Measurements from ENCODE around the gene R3HDM1.
"Not testable (repeated sequence)": the region's sequence is repeated elsewhere in the genome, so short reads cannot be mapped to it uniquely, and the experiment has no call there.

The R3HDM1 gene

DNA sequence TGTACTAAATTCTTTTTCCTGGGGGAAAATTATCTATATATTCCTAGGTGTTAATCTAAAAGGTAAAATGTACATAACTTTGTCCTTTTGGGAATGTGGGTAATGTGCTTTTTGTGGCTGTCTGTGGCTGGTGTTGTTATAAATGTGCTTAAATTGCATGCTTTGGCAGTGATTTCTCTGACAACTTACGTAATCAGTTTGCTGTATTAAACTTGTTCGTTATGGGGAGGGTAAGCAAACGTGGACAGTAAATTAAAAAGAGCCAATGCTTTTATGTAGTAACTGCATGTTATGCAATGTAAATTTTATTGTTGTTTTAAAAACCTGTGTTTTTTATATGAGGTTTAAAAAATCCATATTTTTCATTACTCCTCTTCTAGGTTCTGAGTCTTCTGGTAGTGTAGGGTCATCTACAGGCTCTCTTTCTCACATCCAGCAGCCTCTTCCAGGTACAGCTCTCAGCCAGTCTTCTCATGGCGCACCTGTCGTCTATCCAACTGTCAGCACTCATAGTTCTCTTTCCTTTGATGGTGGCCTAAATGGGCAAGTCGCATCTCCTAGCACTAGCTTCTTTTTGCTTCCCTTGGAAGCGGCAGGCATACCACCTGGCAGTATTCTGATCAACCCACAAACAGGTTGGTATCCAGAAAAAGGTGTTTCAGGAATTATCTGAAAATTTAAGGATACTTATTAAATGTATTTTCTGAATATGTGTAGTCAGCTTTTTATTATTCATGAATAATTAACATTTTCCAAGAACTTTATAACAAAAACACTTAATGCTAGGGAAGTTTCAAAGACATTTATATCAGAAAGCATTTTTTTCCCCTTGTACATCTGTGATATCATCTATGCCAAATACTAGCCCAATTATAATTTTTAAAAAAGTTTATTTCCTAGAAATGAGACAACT, 110.1 kb downstream of the R3HDM1 start:
- no peak for DNase-seq (ENCODE audit: low spot score)

DNA sequence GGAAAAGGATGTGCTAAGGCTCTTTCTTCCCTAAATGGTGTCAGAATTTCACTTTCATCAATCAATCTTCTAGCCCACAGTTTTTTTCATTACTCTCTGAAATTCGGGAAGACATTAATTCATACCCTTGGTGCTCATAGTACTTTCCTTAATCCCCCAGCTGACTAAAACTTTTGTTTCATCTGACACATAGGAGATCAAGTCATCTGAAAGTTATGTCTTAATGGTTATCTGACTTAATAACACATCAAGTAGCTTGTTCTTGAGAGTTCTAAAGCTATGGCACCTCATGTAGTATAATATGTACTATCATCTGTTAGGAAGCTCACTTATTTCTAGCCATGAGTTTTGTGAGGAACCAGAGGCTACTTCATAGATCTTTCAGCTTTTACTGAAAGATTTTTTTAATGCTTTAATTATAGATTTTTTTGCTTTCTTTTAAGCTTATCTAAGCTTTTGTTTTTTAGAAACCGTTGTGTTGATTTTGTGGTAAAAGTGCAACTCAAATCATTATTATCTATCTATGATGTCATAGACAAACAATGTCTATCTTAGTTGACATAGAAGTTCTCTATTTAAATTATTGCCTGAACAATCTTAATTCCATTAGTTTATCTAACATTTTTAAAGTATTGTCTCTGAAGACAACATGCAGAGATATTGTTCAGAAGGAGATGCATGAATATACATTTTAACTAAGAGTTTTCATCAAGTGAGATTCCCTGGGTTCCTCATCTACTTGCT, 116.7 kb downstream of the R3HDM1 start:
- no peak for DNase-seq (ENCODE audit: low spot score)

DNA sequence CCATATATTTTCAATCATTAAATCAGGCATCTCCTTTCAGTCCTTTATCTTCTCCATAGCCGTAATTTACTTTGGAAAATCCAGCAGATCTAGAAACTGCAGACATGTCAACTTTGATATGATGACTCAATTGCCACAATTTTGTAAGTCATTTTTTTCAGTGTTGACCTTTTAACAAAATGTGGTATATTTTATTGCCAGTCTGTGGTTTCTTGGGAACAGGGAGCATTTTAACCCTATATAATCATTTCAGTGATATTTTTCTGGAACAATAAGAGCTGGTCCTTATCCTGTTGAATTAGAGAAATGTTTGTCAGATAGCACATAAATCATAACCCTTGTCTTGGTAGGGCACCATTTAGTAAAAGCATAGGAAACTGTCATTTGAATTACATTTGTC, 119.4 kb downstream of the R3HDM1 start:
- DNase-seq (ENCODE audit: low spot score): no peak

DNA sequence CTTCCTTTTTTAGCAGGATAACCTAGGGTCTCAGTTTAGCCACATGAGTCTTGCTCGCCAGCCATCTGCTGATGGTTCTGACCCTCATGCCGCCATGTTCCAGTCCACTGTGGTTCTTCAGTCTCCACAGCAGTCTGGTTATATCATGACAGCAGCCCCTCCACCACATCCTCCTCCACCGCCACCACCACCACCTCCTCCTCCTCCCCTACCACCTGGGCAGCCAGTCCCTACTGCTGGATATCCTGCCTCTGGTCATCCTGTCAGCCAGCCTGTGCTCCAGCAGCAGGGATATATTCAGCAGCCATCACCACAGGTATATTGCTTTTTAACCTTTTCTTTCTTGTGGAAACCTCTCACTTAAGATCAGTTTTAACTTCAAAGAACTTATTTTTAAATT, 120.4 kb downstream of the R3HDM1 start:
- no peak for DNase-seq (ENCODE audit: low spot score)

DNA sequence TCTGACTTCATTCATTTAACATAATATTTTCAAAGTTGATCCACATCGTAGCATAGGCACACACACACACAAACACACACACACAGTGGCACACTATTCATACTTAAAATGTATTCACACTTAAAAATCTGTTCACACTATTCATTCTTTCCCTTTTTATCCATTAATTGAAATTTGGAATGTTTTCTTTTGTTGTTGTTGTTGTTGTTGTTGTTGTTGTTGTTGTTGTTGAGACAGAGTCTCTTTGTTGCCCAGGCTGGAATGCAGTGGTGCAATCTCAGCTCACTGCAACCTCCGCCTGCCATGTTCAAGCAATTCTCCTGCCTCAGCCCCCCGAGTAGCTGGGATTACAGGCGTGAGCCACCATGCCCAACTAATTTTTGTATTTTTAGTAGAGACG, 123.0 kb downstream of the R3HDM1 start:
- not testable (repeated sequence) for DNase-seq (ENCODE audit: low spot score)

DNA sequence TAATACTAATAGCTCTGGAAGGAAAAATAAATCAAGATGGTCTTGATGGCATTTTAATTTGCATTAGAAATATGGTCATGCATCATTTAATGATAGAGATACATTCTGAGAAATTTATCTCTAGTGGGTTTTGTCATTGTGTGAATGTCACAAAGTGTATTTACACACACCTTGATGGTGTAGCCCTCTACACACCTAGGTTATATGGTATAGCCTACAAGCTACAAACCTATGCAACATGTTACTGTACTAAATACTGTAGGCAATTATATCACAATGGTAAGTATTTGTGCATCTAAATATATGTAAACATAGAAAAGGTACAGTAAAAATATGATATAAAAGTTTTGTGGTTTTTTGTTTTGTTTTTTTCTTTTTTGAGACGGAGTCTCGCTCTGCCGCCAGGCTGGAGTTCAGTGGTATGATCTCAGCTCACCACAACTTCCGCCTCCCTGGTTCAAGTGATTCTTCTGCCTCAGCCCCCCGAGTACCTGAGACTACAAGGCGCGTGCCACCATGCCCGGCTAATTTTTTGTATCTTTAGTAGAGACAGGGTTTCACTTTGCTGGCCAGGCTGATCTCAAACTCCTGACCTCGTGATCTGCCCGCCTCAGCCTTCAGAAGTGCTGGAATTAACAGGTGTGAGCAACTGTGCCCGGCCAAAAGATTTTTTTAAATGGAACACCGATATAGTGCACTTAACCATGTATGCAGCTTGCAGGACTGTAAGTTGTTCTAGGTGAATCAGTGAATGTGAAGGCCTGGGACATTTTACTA, 126.7 kb downstream of the R3HDM1 start:
- DNase-seq (ENCODE audit: low spot score): peak; percentile 54

DNA sequence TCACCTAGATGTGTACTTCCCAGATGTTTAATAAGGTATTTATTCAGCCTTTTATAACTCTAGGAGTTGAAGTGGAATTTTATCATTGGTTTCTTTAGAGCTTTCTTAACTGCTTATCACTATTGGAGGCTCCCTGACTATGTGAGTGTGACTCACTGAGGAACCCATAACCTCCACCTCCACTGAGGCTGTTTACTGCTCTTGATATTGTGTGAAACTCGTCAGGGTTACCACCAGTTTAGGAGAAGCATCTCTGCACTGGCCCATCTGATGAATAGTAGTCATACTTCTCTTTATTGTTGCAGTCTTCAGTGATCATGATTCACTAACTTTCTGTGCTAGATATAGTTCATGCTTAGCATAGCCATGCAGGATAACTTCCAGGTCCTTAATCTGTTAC, 130.8 kb downstream of the R3HDM1 start:
- DNase-seq (ENCODE audit: low spot score): no peak

DNA sequence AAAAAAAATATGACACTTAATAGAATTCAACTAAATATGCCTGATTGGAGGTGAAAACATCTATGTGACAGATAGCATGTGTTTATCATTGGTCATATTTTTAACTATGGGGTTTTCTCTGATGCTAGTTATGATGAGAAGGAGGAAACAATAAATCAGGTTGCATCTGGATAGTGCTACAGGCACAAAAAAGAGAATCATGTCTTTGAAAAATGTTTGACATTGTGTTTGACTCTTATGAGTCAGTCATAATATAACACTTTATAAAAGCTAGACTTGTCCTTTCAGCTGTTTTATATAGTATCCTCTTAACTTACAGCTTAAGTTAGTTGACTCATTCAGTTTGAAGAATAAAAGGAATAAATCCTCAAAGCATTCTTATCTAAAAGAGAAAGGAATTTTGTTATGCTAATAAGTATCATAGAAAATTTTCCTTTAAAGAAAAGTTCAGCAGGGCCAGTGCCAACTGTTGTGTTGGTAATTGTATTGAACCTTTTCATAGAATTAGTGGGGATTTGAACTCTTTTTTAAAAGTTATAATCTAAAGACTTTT, 131.9 kb downstream of the R3HDM1 start:
- DNase-seq (ENCODE audit: low spot score): no peak

DNA sequence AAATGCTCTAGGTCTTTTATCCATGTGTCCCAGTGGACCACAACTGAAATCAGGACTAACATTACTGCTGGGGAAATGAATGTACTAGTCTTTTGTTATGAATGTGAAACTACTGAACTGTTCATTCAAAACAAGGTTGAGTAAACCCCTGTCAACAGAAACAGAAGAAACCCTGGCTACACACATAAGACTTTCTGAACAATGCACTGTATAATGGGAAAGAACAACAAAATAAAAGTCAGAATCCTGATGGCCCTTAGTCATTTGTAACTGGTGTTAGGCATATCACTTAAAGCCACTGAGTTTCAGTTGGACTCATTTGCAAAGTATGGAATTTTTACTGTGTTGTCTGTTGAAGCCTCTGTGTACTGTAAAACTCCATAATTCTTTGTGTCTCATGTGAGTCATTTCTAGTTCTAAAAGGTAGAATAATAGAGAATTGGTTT, 133.4 kb downstream of the R3HDM1 start:
- no peak for DNase-seq (ENCODE audit: low spot score)

DNA sequence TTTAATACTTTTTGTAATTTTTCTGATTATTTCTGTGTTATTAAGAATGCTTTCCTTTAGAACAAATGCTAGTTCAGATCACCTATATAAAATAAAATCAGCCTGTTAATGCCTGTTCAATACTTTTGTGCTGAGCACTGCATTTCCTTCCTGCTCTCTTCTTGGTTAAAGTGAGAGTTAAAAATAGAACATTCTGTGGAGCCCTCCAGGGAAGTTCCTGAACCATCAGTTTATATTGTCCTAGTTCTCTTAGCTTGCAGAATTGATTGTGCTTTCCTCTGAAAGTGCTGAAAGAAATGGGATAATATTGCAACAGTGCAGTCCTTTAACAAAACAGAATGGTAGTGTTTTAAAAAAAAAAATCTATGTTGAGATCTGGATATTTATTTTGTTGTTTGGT, 135.8 kb downstream of the R3HDM1 start:
- no peak for DNase-seq (ENCODE audit: low spot score)

DNA sequence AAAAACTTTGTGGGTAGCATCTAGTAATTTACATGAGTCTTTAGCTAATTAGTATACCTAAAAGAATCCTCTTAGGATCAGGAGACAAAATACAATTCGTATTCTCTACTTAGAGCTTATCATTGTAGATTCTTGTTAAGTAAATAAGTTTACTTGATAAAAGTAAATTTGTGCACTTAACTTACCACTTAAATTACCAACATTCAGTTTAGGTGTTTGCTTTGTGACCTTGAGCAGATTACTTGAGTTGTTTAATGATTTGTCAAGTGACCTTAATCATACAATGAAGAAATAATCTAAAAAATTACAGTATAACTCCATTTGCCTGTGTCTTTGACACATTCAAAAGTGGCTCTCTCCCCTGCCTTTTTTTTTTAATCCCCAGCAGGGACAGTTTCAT, 143.2 kb downstream of the R3HDM1 start:
- DNase-seq (ENCODE audit: low spot score): no peak

DNA sequence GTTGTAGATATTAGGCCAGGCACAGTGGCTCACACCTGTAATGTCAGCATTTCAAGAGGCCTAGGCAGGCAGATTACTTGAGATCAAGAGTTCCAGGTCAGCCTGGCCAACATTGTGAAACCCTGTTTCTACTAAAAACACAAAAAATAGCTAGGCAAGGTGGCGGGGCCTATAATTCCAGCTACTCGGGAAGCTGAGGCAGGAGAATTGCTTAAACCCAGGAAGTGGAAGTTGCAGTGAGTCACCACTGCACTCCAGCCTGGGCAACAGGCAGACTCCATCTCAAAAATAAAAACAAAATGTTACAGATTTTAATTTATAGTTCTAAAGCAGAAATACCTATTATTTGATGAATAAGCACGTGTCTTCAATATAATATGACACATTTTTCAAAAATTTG, 144.7 kb downstream of the R3HDM1 start:
- DNase-seq (ENCODE audit: low spot score): no peak

DNA sequence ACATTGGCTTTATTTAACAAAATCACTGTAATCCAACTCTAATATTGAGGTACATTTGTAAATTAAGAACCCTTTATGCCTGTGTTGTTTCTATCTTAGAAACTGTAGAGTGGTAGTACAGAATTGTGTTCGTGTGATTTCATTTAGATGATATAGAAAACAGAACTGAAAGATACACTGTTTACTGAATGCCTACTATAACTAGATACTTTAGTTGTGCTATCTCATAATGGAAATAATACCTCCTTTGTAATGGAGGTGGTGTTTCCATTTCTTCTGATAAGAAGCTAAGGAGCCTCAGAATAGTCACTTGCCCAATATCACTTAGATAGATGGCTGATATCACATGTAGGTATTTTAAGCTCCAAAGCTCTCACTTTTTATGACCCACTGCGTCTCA, 147.8 kb downstream of the R3HDM1 start:
- no peak for DNase-seq (ENCODE audit: low spot score)

DNA sequence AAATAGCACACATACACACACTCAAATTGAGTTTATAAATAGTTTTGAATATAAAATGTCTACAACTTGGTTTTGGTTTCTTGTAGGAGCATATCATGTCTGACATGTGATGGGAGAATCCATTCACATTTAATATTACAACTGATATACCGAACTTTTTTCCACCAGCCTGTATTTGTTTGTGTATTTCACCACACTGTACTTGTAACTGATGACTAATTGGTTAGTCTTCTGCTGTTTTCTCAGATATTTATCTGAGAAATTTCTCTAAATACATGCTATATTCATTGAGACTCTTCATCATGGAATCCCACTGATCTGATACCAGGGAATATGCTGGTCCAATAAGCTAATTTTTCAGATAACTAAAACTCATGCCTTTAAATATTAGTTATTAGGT, 154.1 kb downstream of the R3HDM1 start:
- DNase-seq (ENCODE audit: low spot score): no peak

DNA sequence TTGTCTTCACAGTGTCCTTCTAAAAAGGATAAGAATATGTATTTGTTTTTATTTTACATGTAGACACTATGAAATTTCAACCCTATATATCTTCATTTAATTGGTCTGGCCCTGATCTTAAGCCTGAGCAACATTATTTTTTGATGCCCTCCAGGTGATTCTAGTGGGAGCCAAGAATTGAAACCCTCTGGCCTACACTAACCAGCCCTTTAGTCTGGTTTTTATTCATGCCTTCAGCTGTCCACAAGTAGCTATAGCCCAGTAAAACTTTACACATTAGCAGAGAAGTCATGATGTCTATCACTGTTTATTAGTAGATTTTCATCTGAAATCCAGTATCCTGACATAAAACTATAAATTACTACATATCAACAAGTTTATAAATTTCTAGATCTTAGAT, 157.7 kb downstream of the R3HDM1 start:
- no peak for DNase-seq (ENCODE audit: low spot score)

DNA sequence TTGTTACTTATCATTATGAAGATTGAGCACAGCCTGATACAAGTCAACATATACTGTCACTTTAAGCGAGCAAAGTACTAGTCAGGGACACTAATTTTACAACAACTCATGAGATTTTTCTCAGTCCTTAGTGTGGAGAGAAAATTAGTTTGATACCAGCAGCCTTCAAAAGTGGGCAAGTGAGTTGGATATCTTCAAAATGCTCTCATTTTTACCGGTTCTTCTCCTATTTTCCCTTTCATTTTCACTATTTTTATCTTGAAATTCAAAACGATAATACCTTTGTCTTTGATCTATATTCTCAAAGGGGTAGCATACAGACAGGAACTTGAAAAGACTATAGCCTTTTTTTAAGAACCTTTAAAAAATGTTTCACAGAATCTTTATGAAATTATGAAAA, 158.4 kb downstream of the R3HDM1 start:
- no peak for DNase-seq (ENCODE audit: low spot score)

DNA sequence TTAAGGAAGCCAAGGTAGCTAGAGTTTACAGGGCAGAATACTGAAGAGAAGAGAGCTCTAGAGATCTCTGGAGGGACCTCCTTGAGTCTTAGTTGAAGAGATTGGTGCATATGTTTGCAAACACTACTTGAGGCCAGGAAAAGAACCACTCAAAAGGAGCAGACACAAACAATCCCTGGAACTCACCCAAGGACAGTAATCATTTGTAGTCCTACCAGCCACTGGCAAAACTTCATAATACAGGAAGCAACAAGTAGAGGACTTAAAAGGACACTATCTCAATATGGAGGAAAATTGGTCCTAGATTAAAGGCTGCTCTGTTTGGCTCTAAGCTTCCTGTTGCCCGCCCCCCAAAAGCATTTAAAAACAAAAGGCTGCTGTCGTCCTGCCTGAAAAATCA, 163.4 kb downstream of the R3HDM1 start:
- no peak for DNase-seq (ENCODE audit: low spot score)

DNA sequence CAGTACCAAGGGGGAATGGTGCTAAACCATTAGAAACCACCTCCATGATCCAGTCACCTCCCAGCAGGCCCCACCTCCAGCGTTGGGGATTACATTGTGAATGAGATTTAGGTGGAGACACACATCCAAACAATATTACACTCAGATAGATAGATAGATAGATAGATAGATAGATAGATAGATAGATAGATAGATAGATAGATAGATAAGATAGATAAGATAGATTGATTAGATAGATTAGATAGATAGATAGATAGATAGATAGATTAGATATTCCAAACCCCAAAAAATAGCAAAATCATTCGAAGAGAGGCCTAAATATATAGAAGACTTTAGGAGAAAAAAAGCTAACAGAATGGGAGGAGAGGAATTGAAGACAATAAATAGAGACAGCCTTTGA, 167.6 kb downstream of the R3HDM1 start:
- no peak for DNase-seq (ENCODE audit: low spot score)

DNA sequence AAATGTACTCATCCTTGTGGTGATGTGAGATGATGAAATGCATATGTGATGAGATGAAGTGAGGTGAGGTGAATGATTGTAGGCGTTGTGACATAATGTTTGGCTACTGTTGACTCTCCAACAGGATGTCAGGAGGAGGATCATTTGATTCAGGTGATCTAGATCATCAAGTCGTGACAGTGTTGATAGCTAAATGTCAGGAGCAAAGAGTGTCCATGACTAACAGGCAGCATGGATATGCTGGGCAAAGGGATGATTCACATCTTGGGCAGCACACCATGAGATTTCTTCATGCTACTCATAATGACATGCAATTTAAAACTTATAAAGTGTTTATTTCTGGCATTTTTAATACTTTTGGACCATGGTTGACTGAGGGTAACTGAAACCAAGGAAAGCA, 170.2 kb downstream of the R3HDM1 start:
- no peak for DNase-seq (ENCODE audit: low spot score)

DNA sequence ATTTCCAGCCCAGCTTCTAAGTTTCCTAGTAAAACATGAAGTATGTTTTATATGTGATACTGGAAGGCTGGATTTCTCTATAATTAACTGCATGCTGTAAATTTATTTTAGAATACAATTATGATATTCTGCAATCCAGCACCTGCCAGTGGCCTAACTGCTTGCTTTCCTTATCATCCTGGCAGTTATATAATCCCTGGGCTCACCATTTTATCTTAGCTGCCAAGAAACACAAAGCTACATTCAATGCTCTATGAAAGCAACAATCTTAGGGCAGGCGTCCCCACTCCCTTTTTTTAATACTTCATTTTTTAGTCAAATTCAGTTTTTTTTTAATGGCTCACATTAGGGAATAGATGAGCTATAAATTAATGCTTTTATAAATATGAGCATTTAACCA, 172.0 kb downstream of the R3HDM1 start:
- DNase-seq (ENCODE audit: low spot score): no peak

DNA sequence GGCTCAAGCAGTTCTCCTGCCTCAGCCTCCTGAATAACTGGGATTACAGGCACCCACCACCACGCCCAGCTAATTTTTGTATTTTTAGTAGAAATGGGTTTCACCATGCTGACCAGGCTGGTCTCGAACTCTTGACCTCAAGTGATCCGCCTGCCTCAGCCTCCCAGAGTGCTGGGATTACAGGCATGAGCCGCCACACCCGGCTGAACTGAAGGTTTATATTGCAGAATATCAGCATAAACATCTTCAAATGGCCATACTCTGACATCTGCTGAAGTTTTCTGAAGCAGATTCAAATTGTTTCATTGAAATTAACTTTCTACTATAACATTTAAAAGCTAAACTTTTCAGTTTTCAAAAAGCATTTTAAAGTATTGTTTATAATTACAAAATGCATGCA, 172.8 kb downstream of the R3HDM1 start:
- DNase-seq (ENCODE audit: low spot score): not testable (repeated sequence)

DNA sequence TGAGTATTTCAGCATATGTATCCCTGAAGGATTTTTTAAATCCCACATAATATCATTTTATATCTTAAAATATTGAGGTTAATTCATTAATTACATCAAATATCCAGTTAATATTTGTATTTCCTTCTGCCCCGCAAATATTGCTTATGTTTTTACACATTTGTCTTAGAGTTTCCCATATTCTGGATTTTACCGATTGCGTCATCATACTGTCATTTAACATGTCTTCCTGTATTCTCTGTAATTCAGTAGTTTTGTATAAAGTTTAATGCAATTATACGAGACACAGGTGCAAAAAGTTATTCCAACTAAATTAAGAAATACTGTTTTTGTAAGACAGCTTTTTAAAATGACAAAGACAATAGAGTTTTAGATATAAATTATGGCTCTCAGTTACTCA, 176.9 kb downstream of the R3HDM1 start:
- DNase-seq (ENCODE audit: low spot score): no peak
